ENCODE results near the gene KCNN4. TPM values are rescaled to one million over a fixed set of nuclear protein-coding genes. Genes with fewer than 3 reads are reported as not detected.
A peak's percentile ranks its signal among the peaks of the same experiment; 100 is the strongest.

The KCNN4 gene
- total RNA-seq, 3 donors from 2014 or later (not counting 1 experiment from before 2014, with no cell fraction given): 0.72 to 7.1 (median 1.4) TPM

- Histone ChIP-seq H3K9me3 (ENCODE audit: control insufficient read depth, insufficient read depth, low read length) (no peaks in the 10 kb centered on the region), H3K36me3 (ENCODE audit: control insufficient read depth, insufficient read depth, low read length) (no peaks in the 10 kb centered on the region), H3K4me3 (ENCODE audit: low read length) (peak overlapping the region; percentile 38), H3K27me3 (ENCODE audit: control insufficient read depth, insufficient read depth, low read length) (no peaks in the 10 kb centered on the region), H3K4me1 (ENCODE audit: control insufficient read depth, insufficient read depth, low read length) (peaks cover 9% of the 10 kb centered on the region), H3K27ac (ENCODE audit: low read length) (no peak overlapping the region)
- H3K9me3 Mint-ChIP-seq: no peaks in the 10 kb centered on the region
- no peak for TF ChIP-seq CTCF (IDR thresholded peaks at IDR 0.05)
- peak overlapping the region; percentile 81 for H3K4me3 Mint-ChIP-seq
- H3K27me3 Mint-ChIP-seq (ENCODE audit: low read depth in 2 of 2): peaks cover 5 to 33% of the 10 kb centered on the region in 2 donors
- peaks cover 0 to 13% of the 10 kb centered on the region in 2 donors for H3K4me1 Mint-ChIP-seq
- no peaks in the 10 kb centered on the region for H3K36me3 Mint-ChIP-seq
- ATAC-seq (peak in 2 of 3 donors; percentile 73 to 76), DNase-seq (peak in 1 of 2 donors; percentile 60)
- 19% methylated on average over 70 of the region's 70 CpGs for WGBS (ENCODE audit: insufficient coverage)
- peak overlapping the region in 1 of 2 donors; percentile 42 for H3K27ac Mint-ChIP-seq
- intact Hi-C loops (cut with micrococcal nuclease): no loop called here
Measured at GRCh38 chr19:43798546-43799409, 18.0 kb upstream of the KCNN4 start.

GRCh38 chr19:43798026-43798545 lies 17.3 kb upstream of the KCNN4 start:
- Histone ChIP-seq H3K36me3 (ENCODE audit: control insufficient read depth, insufficient read depth, low read length) (no peaks in the 10 kb centered on the region), H3K9me3 (ENCODE audit: control insufficient read depth, insufficient read depth, low read length) (no peaks in the 10 kb centered on the region), H3K27me3 (ENCODE audit: control insufficient read depth, insufficient read depth, low read length) (peaks cover 5% of the 10 kb centered on the region), H3K4me1 (ENCODE audit: control insufficient read depth, insufficient read depth, low read length) (peaks cover 9% of the 10 kb centered on the region), H3K27ac (ENCODE audit: low read length) (no peak overlapping the region), H3K4me3 (ENCODE audit: low read length) (peak overlapping the region; percentile 38)
- H3K4me3 Mint-ChIP-seq: peak overlapping the region; percentile 81
- H3K27ac Mint-ChIP-seq: no peak overlapping the region
- H3K9me3 Mint-ChIP-seq: no peaks in the 10 kb centered on the region
- ATAC-seq (no peak), DNase-seq (no peak)
- peaks cover 0 to 13% of the 10 kb centered on the region in 2 donors for H3K4me1 Mint-ChIP-seq
- 54% methylated on average over 5 of the region's 5 CpGs for WGBS (ENCODE audit: insufficient coverage)
- H3K27me3 Mint-ChIP-seq (ENCODE audit: low read depth in 2 of 2): peaks cover 5 to 35% of the 10 kb centered on the region in 2 donors
- no peaks in the 10 kb centered on the region for H3K36me3 Mint-ChIP-seq
- intact Hi-C loops (cut with micrococcal nuclease): no loop called here
- no peak for TF ChIP-seq CTCF (IDR thresholded peaks at IDR 0.05)

GRCh38 chr19:43797556-43797955 lies 16.8 kb upstream of the KCNN4 start:
- H3K36me3 Mint-ChIP-seq: no peaks in the 10 kb centered on the region
- H3K9me3 Mint-ChIP-seq: no peaks in the 10 kb centered on the region
- Histone ChIP-seq H3K36me3 (ENCODE audit: control insufficient read depth, insufficient read depth, low read length) (no peaks in the 10 kb centered on the region), H3K4me3 (ENCODE audit: low read length) (no peak overlapping the region), H3K27me3 (ENCODE audit: control insufficient read depth, insufficient read depth, low read length) (peaks cover 7% of the 10 kb centered on the region), H3K9me3 (ENCODE audit: control insufficient read depth, insufficient read depth, low read length) (no peaks in the 10 kb centered on the region), H3K27ac (ENCODE audit: low read length) (no peak overlapping the region), H3K4me1 (ENCODE audit: control insufficient read depth, insufficient read depth, low read length) (peaks cover 9% of the 10 kb centered on the region)
- intact Hi-C loops (cut with micrococcal nuclease): no loop called here
- H3K4me1 Mint-ChIP-seq: peaks cover 0 to 13% of the 10 kb centered on the region in 2 donors
- ATAC-seq (no peak), DNase-seq (no peak)
- 95% methylated on average over 7 of the region's 7 CpGs for WGBS (ENCODE audit: insufficient coverage)
- peaks cover 5 to 35% of the 10 kb centered on the region in 2 donors for H3K27me3 Mint-ChIP-seq (ENCODE audit: low read depth in 2 of 2)
- H3K27ac Mint-ChIP-seq: no peak overlapping the region
- H3K4me3 Mint-ChIP-seq: peak overlapping the region; percentile 31
- TF ChIP-seq CTCF (IDR thresholded peaks at IDR 0.05): no peak
